GM19239 (cell line): Measurements from ENCODE around the gene FAM120C.

Source experiments
- DNase-seq: peaks from one replicate; pipeline ENCODE4 v3.0.0; 2011; ENCODE audit warnings: low spot score; ENCODE audit not compliant: insufficient read length
- FAIRE-seq: peaks from 2 replicates; lab custom pipeline; 2011; peaks lifted over from hg19 to GRCh38; lab: Jason Lieb, UNC

FAM120C gene

GRCh38 chrX:54043541-54044125 is 139.4 kb downstream of the FAM120C start:
- FAIRE-seq, result peak; percentile 79

GRCh38 chrX:54043056-54043455 is 140.0 kb downstream of the FAM120C start:
- DNase-seq, result no peak

More at GRCh38 chrX:54043541-54044125, 139.4 kb downstream of the FAM120C start:
- DNase-seq, result no peak

GRCh38 chrX:54042609-54043021 is 140.4 kb downstream of the FAM120C start:
- no peak for FAIRE-seq
- peak; percentile 13 for DNase-seq

More at GRCh38 chrX:54043056-54043455, 140.0 kb downstream of the FAM120C start:
- no peak for FAIRE-seq

GRCh38 chrX:54030329-54030728 is 152.7 kb downstream of the FAM120C start:
- DNase-seq (no peak), FAIRE-seq (no peak)

GRCh38 chrX:54029529-54030143 is 153.4 kb downstream of the FAM120C start:
- FAIRE-seq, result no peak
- no peak for DNase-seq

GRCh38 chrX:54024350-54024749 is 158.7 kb downstream of the FAM120C start:
- no peak for DNase-seq

More at GRCh38 chrX:54024350-54024749, 158.7 kb downstream of the FAM120C start:
- no peak for FAIRE-seq
